Measurements from ENCODE around the gene CLPSL1. TPM values are rescaled to one million over a fixed set of nuclear protein-coding genes. Genes with fewer than 3 reads are reported as not detected.

Gene CLPSL1
- total RNA-seq, 1 donor from 2014 or later, result not detected

GRCh38 chr6:35745509-35745908, 35.3 kb upstream of the CLPSL1 start:
- DNase-seq, result no peak
- Histone ChIP-seq H3K27me3 (no peaks in the 10 kb centered on the region), H3K4me3 (no peak overlapping the region), H3K9me3 (no peaks in the 10 kb centered on the region), H3K27ac (no peak overlapping the region), H3K4me1 (no peaks in the 10 kb centered on the region), H3K36me3 (no peaks in the 10 kb centered on the region)
- TF ChIP-seq CTCF (IDR thresholded peaks at IDR 0.05), result no peak
- intact Hi-C loops (cut with DNase I), result loop anchor here (10.0 kb wide), 1 partner anchor 221 kb away; no protein-coding TSS in a partner anchor
- peak; percentile 81 for ATAC-seq

- no peak for TF ChIP-seq CTCF (IDR thresholded peaks at IDR 0.05)
- ATAC-seq (no peak), DNase-seq (no peak)
- no peak overlapping the region for H3K4me3 ChIP-seq
- H3K27me3 ChIP-seq, result no peaks in the 10 kb centered on the region
- intact Hi-C loops (cut with DNase I), result loop anchor here (10.0 kb wide), 1 partner anchor 222 kb away; no protein-coding TSS in a partner anchor
- no peaks in the 10 kb centered on the region for H3K4me1 ChIP-seq
- no peaks in the 10 kb centered on the region for H3K9me3 ChIP-seq
- no peak overlapping the region for H3K27ac ChIP-seq
- no peaks in the 10 kb centered on the region for H3K36me3 ChIP-seq
These were observed 34.3 kb upstream of the CLPSL1 start for GRCh38 chr6:35746516-35746915.

- no peaks in the 10 kb centered on the region for H3K4me1 ChIP-seq
- TF ChIP-seq CTCF (IDR thresholded peaks at IDR 0.05), result no peak
- intact Hi-C loops (cut with DNase I), result loop anchor here (10.0 kb wide), 1 partner anchor 223 kb away; no protein-coding TSS in a partner anchor
- H3K9me3 ChIP-seq, result no peaks in the 10 kb centered on the region
- ATAC-seq (no peak), DNase-seq (no peak)
- no peaks in the 10 kb centered on the region for H3K36me3 ChIP-seq
- H3K27ac ChIP-seq, result no peak overlapping the region
- H3K4me3 ChIP-seq, result no peak overlapping the region
- no peaks in the 10 kb centered on the region for H3K27me3 ChIP-seq
These were observed 32.9 kb upstream of the CLPSL1 start for GRCh38 chr6:35747877-35748276.

GRCh38 chr6:35750557-35750956, 30.3 kb upstream of the CLPSL1 start:
- DNase-seq (no peak), ATAC-seq (no peak)
- no peaks in the 10 kb centered on the region for H3K36me3 ChIP-seq
- no peak overlapping the region for H3K27ac ChIP-seq
- intact Hi-C loops (cut with DNase I), result no loop called here
- no peak overlapping the region for H3K4me3 ChIP-seq
- no peaks in the 10 kb centered on the region for H3K4me1 ChIP-seq
- H3K27me3 ChIP-seq, result no peaks in the 10 kb centered on the region
- H3K9me3 ChIP-seq, result no peaks in the 10 kb centered on the region
- no peak for TF ChIP-seq CTCF (IDR thresholded peaks at IDR 0.05)

GRCh38 chr6:35751594-35751993, 29.2 kb upstream of the CLPSL1 start:
- H3K4me3 ChIP-seq, result no peak overlapping the region
- no peak for DNase-seq
- no peaks in the 10 kb centered on the region for H3K9me3 ChIP-seq
- intact Hi-C loops (cut with DNase I), result no loop called here
- no peaks in the 10 kb centered on the region for H3K36me3 ChIP-seq
- no peak for ATAC-seq
- no peak overlapping the region for H3K27ac ChIP-seq
- H3K4me1 ChIP-seq, result no peaks in the 10 kb centered on the region
- no peak for TF ChIP-seq CTCF (IDR thresholded peaks at IDR 0.05)
- no peaks in the 10 kb centered on the region for H3K27me3 ChIP-seq

- Histone ChIP-seq H3K27ac (no peak overlapping the region), H3K4me3 (no peak overlapping the region), H3K9me3 (no peaks in the 10 kb centered on the region), H3K27me3 (no peaks in the 10 kb centered on the region), H3K4me1 (no peaks in the 10 kb centered on the region), H3K36me3 (no peaks in the 10 kb centered on the region)
- DNase-seq, result no peak
- intact Hi-C loops (cut with DNase I), result no loop called here
- no peak for ATAC-seq
- no peak for TF ChIP-seq CTCF (IDR thresholded peaks at IDR 0.05)
These were observed 28.5 kb upstream of the CLPSL1 start for GRCh38 chr6:35752330-35752729.
